ENCODE measurements around the gene AVL9.

Gene AVL9

DNA sequence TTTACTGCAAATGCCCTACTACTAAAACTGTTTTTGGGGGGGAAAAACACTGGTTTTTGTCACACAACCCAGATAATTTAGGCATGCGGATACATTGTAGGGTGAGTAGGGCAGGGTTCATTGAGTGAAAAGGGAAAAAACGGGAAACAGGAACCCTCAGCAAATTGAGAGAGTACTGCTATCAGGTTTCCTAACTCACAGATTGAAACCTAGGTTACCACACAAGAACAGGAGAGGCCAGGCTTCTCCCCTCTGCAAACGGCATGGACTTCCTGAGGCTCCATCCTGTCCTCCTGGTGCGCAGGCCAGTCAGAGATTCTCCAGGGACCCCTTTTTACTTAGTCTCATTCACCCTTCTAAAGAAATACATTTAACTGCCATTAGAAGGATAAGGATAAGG lies 30.6 kb downstream of the AVL9 start:
- H3K4me3 ChIP-seq (ENCODE audit: low read depth, low read length) = no peak overlapping the region
- TF ChIP-seq, protein P1, sequence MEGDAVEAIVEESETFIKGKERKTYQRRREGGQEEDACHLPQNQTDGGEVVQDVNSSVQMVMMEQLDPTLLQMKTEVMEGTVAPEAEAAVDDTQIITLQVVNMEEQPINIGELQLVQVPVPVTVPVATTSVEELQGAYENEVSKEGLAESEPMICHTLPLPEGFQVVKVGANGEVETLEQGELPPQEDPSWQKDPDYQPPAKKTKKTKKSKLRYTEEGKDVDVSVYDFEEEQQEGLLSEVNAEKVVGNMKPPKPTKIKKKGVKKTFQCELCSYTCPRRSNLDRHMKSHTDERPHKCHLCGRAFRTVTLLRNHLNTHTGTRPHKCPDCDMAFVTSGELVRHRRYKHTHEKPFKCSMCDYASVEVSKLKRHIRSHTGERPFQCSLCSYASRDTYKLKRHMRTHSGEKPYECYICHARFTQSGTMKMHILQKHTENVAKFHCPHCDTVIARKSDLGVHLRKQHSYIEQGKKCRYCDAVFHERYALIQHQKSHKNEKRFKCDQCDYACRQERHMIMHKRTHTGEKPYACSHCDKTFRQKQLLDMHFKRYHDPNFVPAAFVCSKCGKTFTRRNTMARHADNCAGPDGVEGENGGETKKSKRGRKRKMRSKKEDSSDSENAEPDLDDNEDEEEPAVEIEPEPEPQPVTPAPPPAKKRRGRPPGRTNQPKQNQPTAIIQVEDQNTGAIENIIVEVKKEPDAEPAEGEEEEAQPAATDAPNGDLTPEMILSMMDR (IDR thresholded peaks at IDR 0.05; ENCODE audit: low read depth, low read length) = no peak

DNA sequence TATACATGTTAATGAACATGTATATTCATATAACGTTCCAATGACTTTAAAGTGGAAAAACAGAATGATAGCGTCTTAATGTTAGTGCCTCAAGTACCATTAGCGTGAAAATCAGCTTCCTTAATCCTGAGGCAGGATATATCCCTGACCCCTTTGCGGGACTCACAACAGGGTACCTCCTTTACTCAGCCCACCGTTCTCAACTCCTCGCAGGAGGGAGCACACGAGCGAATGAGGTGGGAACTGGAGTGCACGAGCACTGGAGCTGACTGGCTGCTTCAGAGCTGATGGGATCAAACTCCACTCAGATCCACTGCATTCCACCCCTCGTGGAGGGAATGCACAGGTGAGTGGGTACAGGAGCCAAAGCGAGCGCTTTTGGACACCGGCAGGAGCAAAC lies 36.1 kb downstream of the AVL9 start:
- TF ChIP-seq, protein P1 (IDR thresholded peaks at IDR 0.05; ENCODE audit: low read depth, low read length) = no peak

DNA sequence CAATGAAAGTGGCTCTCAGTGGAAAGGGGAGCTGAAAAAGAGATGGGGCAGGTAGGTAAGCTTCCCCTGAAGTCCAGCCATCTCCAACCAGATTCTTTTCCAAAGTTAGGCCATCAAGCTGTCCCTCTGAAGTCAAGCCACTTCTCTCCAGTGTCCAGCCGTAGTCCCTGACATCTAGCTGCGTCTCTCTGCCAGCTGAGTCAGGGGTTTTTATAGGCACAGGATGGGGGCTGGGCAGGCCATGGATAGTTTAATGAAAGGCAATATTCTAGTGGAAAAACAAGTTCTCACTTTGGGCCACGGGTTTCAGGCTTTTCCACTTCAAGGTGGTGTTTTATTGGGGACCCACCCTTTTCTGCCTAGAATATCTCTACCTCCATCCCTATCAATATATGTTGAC lies 36.8 kb downstream of the AVL9 start:
- TF ChIP-seq, protein P1 (IDR thresholded peaks at IDR 0.05; ENCODE audit: low read depth, low read length) = no peak
- no peak overlapping the region for H3K4me3 ChIP-seq (ENCODE audit: low read depth, low read length)

More for the DNA sequence above, 36.1 kb downstream of the AVL9 start:
- no peak overlapping the region for H3K4me3 ChIP-seq (ENCODE audit: low read depth, low read length)

DNA sequence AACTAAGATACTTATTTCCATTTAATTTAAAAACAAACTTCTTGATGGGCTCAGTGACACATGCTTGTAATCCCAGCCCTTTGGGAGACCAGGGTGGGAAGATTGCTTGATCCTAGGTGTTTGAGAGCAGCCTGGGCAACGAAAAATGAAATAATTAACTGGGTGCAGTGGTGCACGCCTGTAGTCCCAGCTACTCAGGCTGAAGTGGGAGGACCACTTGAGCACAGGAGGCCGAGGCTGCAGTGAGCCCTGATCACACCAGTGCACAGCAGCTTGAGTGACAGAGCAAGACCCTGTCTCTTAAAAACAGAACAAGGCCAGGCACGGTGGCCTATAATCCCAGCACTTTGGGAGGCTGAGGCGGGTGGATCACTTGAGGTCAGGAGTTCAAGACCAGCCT lies 37.4 kb downstream of the AVL9 start:
- H3K4me3 ChIP-seq (ENCODE audit: low read depth, low read length) = no peak overlapping the region

DNA sequence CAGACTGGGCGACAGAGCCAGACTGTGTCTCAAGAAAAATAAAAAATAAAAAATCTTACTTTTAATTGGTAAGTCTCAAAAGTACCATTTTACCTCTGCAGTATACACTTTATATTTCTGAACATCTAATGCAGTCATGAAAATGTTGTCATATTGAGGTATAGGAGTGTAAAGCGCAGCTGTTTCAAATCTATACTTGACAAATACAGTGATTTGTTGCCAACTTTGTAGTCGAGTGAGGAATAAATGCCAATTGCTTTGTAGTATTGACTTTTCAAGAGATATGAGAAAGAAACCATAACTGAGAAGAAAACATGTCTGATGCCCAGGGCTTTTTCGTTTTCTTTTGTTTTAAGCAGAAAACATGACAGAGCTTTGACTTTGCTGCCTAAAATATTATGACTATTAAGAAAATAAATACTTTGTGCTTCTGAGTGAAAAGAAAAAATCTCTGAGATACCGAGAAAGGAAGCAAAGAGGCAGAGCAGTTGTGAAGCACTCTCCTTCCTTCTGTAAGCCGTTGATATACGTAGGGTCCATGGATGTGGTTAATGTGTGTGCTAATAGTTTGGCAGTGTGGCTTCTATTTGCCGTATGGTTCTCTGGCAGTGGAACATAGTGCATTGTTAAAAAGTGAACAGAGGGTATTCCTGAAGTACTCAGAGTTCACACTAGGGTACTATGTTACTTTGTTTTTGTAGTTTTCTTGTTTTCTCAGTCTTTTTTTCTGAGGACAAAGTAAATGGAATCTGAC lies 38.2 kb downstream of the AVL9 start:
- TF ChIP-seq, protein P1 (IDR thresholded peaks at IDR 0.05; ENCODE audit: low read depth, low read length) = no peak
- H3K4me3 ChIP-seq (ENCODE audit: low read depth, low read length) = no peak overlapping the region

More for the DNA sequence above, 37.4 kb downstream of the AVL9 start:
- TF ChIP-seq, protein P1 (IDR thresholded peaks at IDR 0.05; ENCODE audit: low read depth, low read length) = no peak

DNA sequence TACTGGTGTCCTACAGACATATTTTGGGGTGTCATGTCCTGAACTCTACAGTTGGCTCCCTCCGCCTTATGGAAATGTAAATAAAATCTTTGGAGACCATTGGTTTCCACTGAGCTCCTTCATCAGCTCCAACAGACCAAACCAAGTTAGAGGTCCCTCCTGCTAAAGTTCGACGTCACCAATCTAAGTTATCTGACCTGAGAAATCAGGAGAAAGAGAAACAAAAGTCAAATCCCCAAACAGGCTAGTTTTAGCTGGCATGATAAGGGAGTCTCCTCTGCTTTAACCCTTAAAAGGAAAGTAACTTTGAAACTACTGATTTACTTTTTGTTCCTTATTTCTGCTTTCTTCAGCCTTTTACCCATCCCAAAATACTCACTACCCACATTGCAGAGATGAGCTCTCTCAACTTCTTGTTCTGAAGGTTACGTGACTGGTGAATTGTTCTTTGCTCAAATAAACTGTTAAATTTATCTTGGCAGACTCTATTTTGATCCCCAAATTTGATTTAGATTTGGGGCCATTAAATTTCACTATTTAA lies 39.9 kb downstream of the AVL9 start:
- TF ChIP-seq, protein P1 (IDR thresholded peaks at IDR 0.05; ENCODE audit: low read depth, low read length) = no peak
- H3K4me3 ChIP-seq (ENCODE audit: low read depth, low read length) = no peak overlapping the region

DNA sequence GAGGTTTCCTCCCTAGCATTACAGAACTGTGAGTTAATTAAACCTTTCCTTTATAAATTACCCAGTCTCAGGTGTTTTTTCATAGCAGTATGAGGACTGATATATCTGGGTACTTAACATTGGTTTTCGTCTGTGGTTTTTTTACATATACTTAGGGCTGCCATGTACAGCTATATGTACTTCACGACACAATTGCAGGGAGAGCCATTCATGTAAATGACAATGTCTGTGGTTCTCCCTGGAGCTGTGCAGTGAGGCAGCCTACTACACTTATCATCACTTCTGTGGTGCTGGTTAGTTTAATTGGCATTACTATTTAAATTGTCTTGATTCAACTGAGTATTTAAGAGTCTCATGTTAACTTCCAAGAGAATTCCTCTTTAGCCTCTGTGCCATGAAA lies 40.7 kb downstream of the AVL9 start:
- TF ChIP-seq, protein P1 (IDR thresholded peaks at IDR 0.05; ENCODE audit: low read depth, low read length) = no peak
- H3K4me3 ChIP-seq (ENCODE audit: low read depth, low read length) = no peak overlapping the region

Measured in WI38 (cell line).